Measurements from ENCODE around the gene HOXD1.

Gene HOXD1

GRCh38 chr2:176175709-176176607, 12.5 kb upstream of the HOXD1 start:
- DNase-seq (ENCODE audit: extremely low read depth, low read depth): no peak
- TF ChIP-seq, protein P1, sequence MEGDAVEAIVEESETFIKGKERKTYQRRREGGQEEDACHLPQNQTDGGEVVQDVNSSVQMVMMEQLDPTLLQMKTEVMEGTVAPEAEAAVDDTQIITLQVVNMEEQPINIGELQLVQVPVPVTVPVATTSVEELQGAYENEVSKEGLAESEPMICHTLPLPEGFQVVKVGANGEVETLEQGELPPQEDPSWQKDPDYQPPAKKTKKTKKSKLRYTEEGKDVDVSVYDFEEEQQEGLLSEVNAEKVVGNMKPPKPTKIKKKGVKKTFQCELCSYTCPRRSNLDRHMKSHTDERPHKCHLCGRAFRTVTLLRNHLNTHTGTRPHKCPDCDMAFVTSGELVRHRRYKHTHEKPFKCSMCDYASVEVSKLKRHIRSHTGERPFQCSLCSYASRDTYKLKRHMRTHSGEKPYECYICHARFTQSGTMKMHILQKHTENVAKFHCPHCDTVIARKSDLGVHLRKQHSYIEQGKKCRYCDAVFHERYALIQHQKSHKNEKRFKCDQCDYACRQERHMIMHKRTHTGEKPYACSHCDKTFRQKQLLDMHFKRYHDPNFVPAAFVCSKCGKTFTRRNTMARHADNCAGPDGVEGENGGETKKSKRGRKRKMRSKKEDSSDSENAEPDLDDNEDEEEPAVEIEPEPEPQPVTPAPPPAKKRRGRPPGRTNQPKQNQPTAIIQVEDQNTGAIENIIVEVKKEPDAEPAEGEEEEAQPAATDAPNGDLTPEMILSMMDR (IDR thresholded peaks at IDR 0.05; ENCODE audit: low read depth, low read length): no peak

DNA sequence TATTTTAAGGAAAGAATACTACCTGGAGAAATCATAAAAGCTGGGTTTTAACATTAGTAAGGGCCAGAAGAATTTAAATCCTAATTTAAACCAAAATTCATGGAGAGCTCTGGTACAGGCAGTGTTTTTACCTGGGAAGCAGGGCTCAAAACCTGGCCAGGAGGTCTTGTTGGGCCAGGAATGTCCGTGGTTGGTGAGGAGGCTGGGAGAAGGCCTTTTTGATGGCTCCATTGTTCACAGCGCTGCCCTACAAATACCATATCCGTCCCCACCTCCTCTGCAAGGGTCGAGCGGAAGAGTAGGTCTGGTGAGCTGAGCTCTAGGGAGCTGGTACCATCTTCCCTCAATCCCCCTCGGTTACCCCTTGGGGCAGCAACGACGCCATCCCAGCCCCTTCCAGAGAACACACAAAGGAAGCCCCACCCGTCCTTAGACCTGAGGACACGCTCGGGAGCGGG, 10.9 kb upstream of the HOXD1 start:
- DNase-seq (ENCODE audit: extremely low read depth, low read depth): no peak
- TF ChIP-seq, protein P1 (IDR thresholded peaks at IDR 0.05; ENCODE audit: low read depth, low read length): no peak

GRCh38 chr2:176178038-176178756, 10.3 kb upstream of the HOXD1 start:
- no peak for DNase-seq (ENCODE audit: extremely low read depth, low read depth)
- TF ChIP-seq, protein P1 (IDR thresholded peaks at IDR 0.05; ENCODE audit: low read depth, low read length): no peak

GRCh38 chr2:176178757-176179295, 9.6 kb upstream of the HOXD1 start:
- TF ChIP-seq, protein P1 (IDR thresholded peaks at IDR 0.05; ENCODE audit: low read depth, low read length): no peak
- no peak for DNase-seq (ENCODE audit: extremely low read depth, low read depth)

DNA sequence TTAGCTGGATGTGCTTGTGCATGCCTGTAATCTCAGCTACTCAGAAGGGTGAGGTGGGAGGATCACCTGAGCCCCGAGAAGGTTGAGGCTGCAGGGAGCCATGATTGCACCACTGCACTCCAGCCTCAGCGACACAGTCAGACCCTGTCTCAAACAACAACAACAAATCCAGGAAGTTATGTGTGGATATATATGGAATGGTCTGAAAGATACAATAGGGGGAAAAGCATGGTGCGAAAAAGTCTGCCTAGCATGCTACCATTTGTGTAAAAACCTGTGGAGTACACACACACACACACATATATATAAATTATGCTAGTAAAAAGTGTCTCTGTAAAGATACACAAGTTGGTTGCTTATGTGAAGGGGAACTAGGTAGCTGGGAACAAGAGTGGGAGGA, 6.9 kb upstream of the HOXD1 start:
- TF ChIP-seq, protein P1 (IDR thresholded peaks at IDR 0.05; ENCODE audit: low read depth, low read length): no peak
- no peak for DNase-seq (ENCODE audit: extremely low read depth, low read depth)

DNA sequence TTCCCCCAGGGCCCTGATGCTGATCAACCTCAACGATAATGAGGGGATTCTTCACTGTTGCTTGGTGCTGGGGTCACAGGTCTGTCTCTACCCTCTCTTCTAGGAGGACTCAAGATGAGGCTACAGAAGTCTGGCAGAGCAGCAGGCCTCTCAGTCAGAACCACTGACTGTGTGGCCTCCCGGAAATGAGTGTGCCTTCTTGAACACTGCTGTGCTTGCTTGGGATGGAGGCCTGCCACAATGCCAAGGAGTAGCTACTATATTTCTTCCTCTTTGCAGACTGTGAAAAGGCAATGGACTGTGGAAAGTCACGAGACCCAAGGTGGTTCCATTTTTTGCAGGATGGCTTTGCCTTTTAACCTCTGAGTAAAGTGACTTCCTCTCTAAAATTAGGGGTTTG, 5.8 kb upstream of the HOXD1 start:
- TF ChIP-seq, protein P1 (IDR thresholded peaks at IDR 0.05; ENCODE audit: low read depth, low read length): no peak

GRCh38 chr2:176184749-176185148, 3.7 kb upstream of the HOXD1 start:
- DNase-seq (ENCODE audit: extremely low read depth, low read depth): no peak
- TF ChIP-seq, protein P1 (IDR thresholded peaks at IDR 0.05; ENCODE audit: low read depth, low read length): no peak

More for the DNA sequence above, 5.8 kb upstream of the HOXD1 start:
- no peak for DNase-seq (ENCODE audit: extremely low read depth, low read depth)
